B cell (primary cell): ENCODE data around the gene CENPB. TPM values are rescaled to one million over a fixed set of nuclear protein-coding genes. Genes with fewer than 3 reads are reported as not detected.

Source experiments
- ATAC-seq: fragments of 200-7000 bp; cut with Tn5 transposase; one replicate; pipeline ENCODE4 v1.10.0; 2021; ENCODE audit warnings: low read depth, mild to moderate bottlenecking, moderate number of reproducible peaks, moderate library complexity
- CTCF ChIA-PET: fragments of 350-600 bp; sonication (Branson Sonifier 250); formaldehyde crosslinking; loops from one replicate; lab custom pipeline; 2021; ENCODE audit warnings: antibody characterized with exemption, inconsistent platforms; lab: Charles Lee
- POLR2A ChIA-PET: fragments of 350-600 bp; sonication (Branson Sonifier 250); formaldehyde crosslinking; loops from one replicate; lab custom pipeline; 2021; ENCODE audit warnings: antibody characterized with exemption; lab: Charles Lee
- DNase-seq: peaks from one replicate; pipeline ENCODE4 v3.0.0; 2013
- H2AFZ ChIP-seq: 2 replicates; pipeline ENCODE4 v1.6.1; 2012; ENCODE audit warnings: mild to moderate bottlenecking, low read depth, low read length; ENCODE audit not compliant: insufficient read depth, poor library complexity, severe bottlenecking
- H3K27ac ChIP-seq, 2 donors: 1 replicate in 1 of 2; 2 replicates in 1 of 2; pipeline ENCODE4 v1.5.1; 2012 to 2013; ENCODE audit warnings: low read length in 2 of 2, mild to moderate bottlenecking in 2 of 2, moderate library complexity in 1 of 2
- H3K27me3 ChIP-seq, 4 experiments: fragments of 200-600 bp in 1 of 4; sonication (generic) in 1 of 4; replicated peaks in 1 of 4; 1 replicate in 2 of 4; 2 replicates in 2 of 4; pipeline versions ENCODE4 v1.6.1 to v1.7.0; 2013 to 2016; ENCODE audit warnings: low read length in 3 of 4, mild to moderate bottlenecking in 2 of 4, mixed read lengths in 1 of 4, moderate library complexity in 1 of 4; ENCODE audit not compliant: insufficient read depth in 4 of 4, control insufficient read depth in 3 of 4; ENCODE audit errors: control extremely low read depth in 1 of 4
- H3K36me3 ChIP-seq, 2 experiments: replicated peaks in 1 of 2; 1 replicate in 1 of 2; 2 replicates in 1 of 2; pipeline versions ENCODE4 v1.6.1 to v1.7.1; 2013; ENCODE audit warnings: low read length in 1 of 2; ENCODE audit not compliant: insufficient read depth in 2 of 2, control insufficient read depth in 1 of 2; ENCODE audit errors: control extremely low read depth in 1 of 2, extremely low read depth in 1 of 2
- H3K4me1 ChIP-seq, 2 donors: fragments of 200-600 bp in 1 of 2; sonication (generic) in 1 of 2; 1 replicate in 1 of 2; 2 replicates in 1 of 2; pipeline versions ENCODE4 v1.5.1 to v1.6.1; 2013 to 2017; ENCODE audit warnings: low read length in 2 of 2; ENCODE audit not compliant: control insufficient read depth in 2 of 2, insufficient read depth in 2 of 2
- H3K4me2 ChIP-seq: replicated peaks from 2 replicates; pipeline ENCODE3; 2012; ENCODE audit warnings: mild to moderate bottlenecking, low read depth, low read length; ENCODE audit not compliant: poor library complexity, severe bottlenecking
- H3K4me3 ChIP-seq, 5 experiments: fragments of 200-600 bp in 1 of 5; sonication (generic) in 1 of 5; 1 replicate in 3 of 5; 2 replicates in 2 of 5; pipeline versions ENCODE4 v1.5.1 to v1.7.0; 2011 to 2016; ENCODE audit warnings: low read length in 4 of 5, mild to moderate bottlenecking in 4 of 5, low read depth in 2 of 5, control low read depth in 1 of 5, moderate library complexity in 1 of 5; ENCODE audit not compliant: insufficient read depth in 1 of 5; ENCODE audit errors: control extremely low read depth in 1 of 5, extremely low read depth in 1 of 5
- H3K79me2 ChIP-seq: fragments of 200-600 bp; sonication (generic); one replicate; pipeline ENCODE4 v1.6.0; 2016; ENCODE audit warnings: low read length; ENCODE audit not compliant: control insufficient read depth, insufficient read depth
- H3K9ac ChIP-seq: fragments of 200-600 bp; sonication (generic); 2 replicates; pipeline ENCODE4 v1.6.1; 2017; ENCODE audit warnings: mild to moderate bottlenecking, low read length, moderate library complexity
- H3K9me3 ChIP-seq, 3 donors: one replicate each; pipeline versions ENCODE4 v1.6.1 to v1.7.1; 2013; ENCODE audit warnings: low read length in 2 of 3; ENCODE audit not compliant: control insufficient read depth in 2 of 3, insufficient read depth in 1 of 3; ENCODE audit errors: control extremely low read depth in 1 of 3
- H4K20me1 ChIP-seq: 2 replicates; pipeline ENCODE4 v1.6.0; 2012; ENCODE audit warnings: mild to moderate bottlenecking, low read length; ENCODE audit not compliant: insufficient read depth, control insufficient read depth, poor library complexity, severe bottlenecking
- H3K27ac Mint-ChIP-seq: one replicate; pipeline ENCODE4 v1.8.0; 2021; ENCODE audit warnings: mixed read lengths
- H3K27me3 Mint-ChIP-seq: one replicate; pipeline ENCODE4 v1.8.0; 2021; ENCODE audit warnings: mixed read lengths
- H3K4me1 Mint-ChIP-seq: one replicate; pipeline ENCODE4 v1.8.0; 2021; ENCODE audit warnings: mixed read lengths
- H3K4me3 Mint-ChIP-seq: one replicate; pipeline ENCODE4 v1.8.0; 2021; ENCODE audit warnings: mixed read lengths
- H3K9me3 Mint-ChIP-seq: one replicate; pipeline ENCODE4 v1.8.0; 2022; ENCODE audit warnings: mixed read lengths; ENCODE audit not compliant: insufficient read depth
- EZH2 ChIP-seq: IDR thresholded peaks from 2 replicates; pipeline ENCODE4 v1.6.1; 2012; ENCODE audit warnings: borderline replicate concordance, low read depth, mild to moderate bottlenecking, moderate library complexity, low read length; ENCODE audit not compliant: insufficient read depth, poor library complexity, severe bottlenecking
- WGBS: methylation state at CpG from one replicate; pipeline ENCODE4 v1.1.5; 2013; ENCODE audit warnings: missing lambda C conversion rate; ENCODE audit not compliant: insufficient coverage; 5-methylcytosine and 5-hydroxymethylcytosine counted together
- intact Hi-C: fragments of 100-400 bp; cut with micrococcal nuclease; formaldehyde crosslinking; loops from one replicate; pipeline ENCODE4 v1.10.0; 2022
- polyA plus RNA-seq: library from polyadenylated mRNA; depleted of rRNA; stranded (reverse); fragments of >200 nt; gene quantifications from 2 replicates; pipeline ENCODE4 v1.2.3, GENCODE V29; 2012
- total RNA-seq, 2 donors: library from RNA; stranded (reverse); fragments of 120-200 nt in 1 of 2; gene quantifications; 1 replicate in 1 of 2; 2 replicates in 1 of 2; pipeline versions ENCODE4 v1.2.3 to v1.2.4, GENCODE V29; 2013 to 2022
- TF ChIP-seq, protein P1 (sequence below): fragments of 200-600 bp; IDR thresholded peaks from one replicate; pipeline ENCODE4 v1.8.0; 2022; ENCODE audit warnings: antibody characterized with exemption, mild to moderate bottlenecking

The CENPB gene
- total and polyA plus RNA-seq, 2 donors (not counting 1 experiment from before 2014, with no cell fraction given), result 13.3 to 46.4 TPM

DNA sequence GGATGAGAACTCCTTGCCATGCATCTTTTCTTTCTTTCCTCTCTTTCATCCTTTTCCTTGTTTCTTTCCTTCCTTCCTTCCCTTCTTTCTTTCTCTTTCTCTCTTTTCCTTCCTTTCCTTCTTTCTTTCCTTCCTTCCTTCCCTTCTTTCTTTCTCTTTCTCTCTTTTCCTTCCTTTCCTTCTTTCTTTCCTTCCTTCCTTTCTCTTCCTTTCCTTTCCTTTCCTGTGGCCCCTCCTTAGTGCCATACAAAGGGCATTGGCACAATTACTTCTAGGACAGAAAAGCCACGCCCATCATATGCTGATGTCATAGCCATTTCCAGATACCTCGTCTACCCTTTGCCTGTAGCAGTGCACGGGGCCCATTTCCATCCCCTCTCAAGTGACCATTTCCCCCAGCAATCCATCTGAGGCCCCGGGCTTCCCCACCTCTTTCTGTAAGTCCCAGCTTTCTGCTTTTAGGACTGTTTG lies 2.2 kb upstream of the CENPB start:
- H3K4me3 Mint-ChIP-seq, result no peak overlapping the region
- no peak for ATAC-seq

More for the DNA sequence above, 2.2 kb upstream of the CENPB start:
- Histone ChIP-seq H4K20me1 (peaks cover 20% of the 10 kb centered on the region), H3K36me3 (peaks cover 0 to 2% of the 10 kb centered on the region in 2 experiments), H3K27me3 (no peaks in the 10 kb centered on the region), H3K4me1 (peaks cover 8 to 18% of the 10 kb centered on the region in 2 donors), H3K9ac (no peak overlapping the region), H3K9me3 (peaks cover 0 to 3% (median 0%) of the 10 kb centered on the region in 3 donors), H3K79me2 (no peaks in the 10 kb centered on the region), H2AFZ (no peak overlapping the region), H3K27ac (no peak overlapping the region), H3K4me3 (no peak overlapping the region), H3K4me2 (no peak overlapping the region)
- TF ChIP-seq EZH2, result no peak
- TF ChIP-seq, protein P1, sequence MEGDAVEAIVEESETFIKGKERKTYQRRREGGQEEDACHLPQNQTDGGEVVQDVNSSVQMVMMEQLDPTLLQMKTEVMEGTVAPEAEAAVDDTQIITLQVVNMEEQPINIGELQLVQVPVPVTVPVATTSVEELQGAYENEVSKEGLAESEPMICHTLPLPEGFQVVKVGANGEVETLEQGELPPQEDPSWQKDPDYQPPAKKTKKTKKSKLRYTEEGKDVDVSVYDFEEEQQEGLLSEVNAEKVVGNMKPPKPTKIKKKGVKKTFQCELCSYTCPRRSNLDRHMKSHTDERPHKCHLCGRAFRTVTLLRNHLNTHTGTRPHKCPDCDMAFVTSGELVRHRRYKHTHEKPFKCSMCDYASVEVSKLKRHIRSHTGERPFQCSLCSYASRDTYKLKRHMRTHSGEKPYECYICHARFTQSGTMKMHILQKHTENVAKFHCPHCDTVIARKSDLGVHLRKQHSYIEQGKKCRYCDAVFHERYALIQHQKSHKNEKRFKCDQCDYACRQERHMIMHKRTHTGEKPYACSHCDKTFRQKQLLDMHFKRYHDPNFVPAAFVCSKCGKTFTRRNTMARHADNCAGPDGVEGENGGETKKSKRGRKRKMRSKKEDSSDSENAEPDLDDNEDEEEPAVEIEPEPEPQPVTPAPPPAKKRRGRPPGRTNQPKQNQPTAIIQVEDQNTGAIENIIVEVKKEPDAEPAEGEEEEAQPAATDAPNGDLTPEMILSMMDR, result no peak
- H3K27me3 Mint-ChIP-seq, result no peaks in the 10 kb centered on the region
- no peak for DNase-seq
- 80% methylated on average over 4 of the region's 4 CpGs for WGBS
- peak overlapping the region; percentile 42 for H3K27ac Mint-ChIP-seq
- H3K9me3 Mint-ChIP-seq, result no peaks in the 10 kb centered on the region
- POLR2A ChIA-PET, result interaction anchor here (0.9 to 3.1 kb wide), 2 partner anchors 30 to 32 kb away, joined by 3 to 10 read pairs; partner anchors contain the start of gene AP5S1
- intact Hi-C loops, result no loop called here
- H3K4me1 Mint-ChIP-seq, result peaks cover 24% of the 10 kb centered on the region
- CTCF ChIA-PET, result interaction anchor here (0.7 to 6.4 kb wide), 7 partner anchors 11 to 344 kb away, joined by 3 to 84 read pairs (median 4); partner anchors contain the start of gene AP5S1
